ENCODE measurements around the gene ONECUT1.

The ONECUT1 gene

DNA sequence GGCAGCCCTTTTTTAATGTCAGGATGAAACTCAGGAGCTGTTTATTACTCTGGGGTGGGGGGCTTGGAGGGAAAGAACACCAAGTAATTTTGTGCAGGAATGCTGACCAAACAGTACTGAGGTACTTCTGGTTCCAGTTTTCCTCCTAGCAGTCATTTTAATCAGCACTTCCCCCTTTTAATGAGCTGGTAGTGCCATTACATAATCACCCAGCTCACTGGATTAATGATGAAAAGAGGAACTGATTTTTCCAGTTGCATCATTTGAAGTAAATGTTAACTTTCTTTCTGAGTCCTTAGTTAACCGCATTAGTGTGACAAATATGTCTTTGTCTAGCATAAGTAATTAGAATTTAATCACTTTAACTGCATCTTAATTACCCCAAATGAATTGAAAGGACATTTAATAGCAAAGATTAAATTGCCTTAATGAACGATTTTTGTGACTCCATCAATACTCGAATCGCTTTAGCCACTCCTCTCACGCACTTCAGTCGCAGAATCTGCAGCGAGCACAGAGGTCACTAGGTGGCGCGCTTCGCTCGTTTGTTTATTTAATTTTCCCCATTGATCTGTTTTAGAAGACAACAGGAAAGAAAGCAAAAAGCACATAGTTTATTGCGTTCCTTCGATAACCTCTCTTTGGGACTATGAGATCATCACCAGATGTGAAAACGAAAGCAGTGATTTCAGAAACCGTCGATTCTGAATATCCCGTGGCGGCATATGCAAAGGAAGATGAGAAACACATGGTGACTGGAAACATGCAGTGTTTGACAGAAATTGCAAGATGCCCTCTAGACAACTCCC is 9.8 kb downstream of the ONECUT1 start:
- peak; percentile 74 for DNase-seq

DNA sequence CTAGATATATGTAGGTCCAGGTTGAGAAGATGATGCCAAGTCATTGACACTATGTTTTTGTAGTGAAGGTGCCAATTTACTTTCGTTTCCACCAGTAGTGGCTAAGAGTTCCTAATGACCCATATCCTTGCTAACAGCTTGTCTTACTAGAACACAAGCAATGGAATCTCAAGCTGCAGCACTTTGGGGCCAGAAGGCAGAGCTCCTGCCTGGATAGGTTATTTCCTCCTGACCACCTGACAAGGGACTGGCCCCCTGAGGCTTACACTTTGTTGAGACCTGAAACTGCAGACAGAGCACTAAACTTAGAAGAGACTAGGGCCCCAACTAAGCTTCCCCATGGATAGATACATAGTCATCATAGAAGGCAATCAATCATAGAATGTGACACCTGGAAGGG is 11.7 kb downstream of the ONECUT1 start:
- no peak for DNase-seq

DNA sequence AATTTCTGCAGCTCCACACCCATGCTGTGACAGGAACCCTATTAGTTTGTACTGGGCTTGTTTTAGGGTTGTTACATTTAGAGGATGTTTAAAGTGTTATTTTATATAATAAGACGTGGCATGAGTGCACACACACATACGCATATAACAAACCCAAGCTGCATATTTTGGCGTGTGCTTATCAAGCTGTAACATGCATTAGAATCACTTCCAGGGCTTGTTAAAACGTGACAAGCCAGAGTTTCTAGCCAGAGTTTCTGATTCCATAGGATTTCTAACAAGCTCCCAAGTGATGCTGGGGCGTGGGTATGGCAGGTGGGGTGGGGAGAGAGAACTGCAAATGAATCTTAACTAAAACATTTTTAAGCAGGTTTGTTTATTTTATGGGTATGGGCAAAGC is 17.4 kb downstream of the ONECUT1 start:
- no peak for DNase-seq

DNA sequence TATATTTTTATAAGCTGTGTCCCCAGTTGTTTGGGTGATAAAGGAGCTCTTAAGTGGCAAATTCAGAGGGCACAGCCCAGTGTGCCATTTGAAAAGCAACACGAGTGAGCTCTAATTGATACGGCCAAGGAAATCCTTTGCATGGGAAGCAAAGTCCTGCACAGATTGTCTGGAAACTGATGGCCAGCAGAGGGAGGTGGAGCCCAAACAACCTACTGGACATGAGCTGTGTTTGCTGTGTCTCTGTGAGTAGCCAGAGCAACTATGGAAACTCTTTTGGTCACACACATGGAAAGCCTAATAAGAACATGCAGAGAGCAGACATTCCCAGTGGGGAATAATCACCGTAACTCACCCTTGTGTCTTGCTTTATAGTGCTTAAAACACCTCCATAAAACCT is 24.4 kb downstream of the ONECUT1 start:
- DNase-seq: no peak

DNA sequence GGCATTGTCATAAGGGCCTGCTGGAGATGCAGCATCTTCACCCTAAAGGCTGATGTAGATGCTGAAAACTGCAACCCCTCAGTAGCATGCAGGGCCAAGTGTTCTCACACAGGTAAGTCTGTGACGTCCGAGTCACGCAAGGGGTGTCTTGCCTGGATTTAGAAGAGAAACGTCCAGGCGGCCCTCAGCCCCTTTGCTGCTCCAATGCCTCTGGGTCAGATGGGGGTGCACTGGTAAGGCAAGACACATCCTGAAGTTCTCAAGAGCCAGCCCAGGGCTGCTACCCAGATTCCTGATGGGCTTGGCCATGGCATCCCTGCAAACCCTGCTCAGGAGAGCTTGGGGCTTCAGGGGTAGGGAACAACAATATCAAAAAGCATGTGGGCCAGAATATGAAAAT is 25.4 kb downstream of the ONECUT1 start:
- DNase-seq: no peak

DNA sequence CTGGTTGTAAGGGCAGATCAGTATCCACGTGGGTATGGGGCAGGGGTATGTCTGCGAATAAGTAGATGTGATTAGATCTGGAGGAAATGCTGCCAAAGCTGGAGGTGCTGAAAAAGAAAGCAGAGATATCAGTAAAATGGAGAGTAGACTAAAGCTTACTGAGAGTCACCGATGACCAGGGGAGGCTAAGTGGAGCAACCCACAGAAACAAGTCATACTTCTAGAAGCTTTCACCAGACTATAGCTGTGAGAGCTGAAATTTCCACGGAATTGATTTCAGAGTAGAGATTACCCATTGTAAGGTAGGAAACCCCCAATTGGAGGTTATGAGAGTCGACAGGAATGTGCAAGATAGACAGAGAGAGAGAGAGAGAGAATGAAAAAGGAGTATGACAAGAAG is 27.5 kb downstream of the ONECUT1 start:
- no peak for DNase-seq

DNA sequence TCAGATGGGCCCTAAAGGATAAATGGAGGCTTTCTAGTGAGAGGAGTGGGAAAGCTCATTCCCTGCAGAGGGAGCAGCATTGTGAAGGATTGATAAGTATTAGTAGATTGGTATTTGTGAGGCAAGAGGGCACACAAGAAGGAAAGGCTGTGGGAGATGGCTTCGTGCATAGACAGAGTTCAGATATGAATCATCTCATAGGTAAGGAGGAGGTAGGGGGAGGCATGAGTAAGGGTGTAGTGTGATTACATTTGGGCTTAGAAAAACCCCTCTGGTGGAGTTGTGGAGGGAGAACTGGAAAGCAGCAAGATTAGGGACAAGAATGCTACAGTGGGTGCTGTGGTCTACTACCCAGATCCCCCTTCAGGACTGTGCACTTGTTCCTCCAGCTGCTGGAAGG is 29.6 kb downstream of the ONECUT1 start:
- peak; percentile 9 for DNase-seq

DNA sequence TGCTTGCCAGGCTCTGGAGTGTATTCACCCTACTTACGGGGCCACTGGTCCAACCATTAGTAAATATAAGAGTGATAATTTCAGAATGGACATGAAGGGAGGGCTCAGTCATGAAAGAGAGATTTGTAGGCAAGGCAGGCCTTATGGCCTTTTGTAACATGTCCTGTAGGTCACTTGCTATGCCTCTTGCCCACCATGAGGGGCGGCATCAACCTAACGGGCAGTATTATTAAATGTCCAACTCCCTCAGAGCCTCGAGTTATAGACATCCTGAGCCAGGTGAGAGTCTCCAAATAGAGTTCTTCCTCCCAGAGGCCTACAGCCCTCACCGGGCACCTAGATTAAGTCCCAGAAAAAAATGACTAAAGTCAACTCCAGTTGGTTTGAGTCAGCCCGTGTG is 30.2 kb downstream of the ONECUT1 start:
- DNase-seq: no peak

DNA sequence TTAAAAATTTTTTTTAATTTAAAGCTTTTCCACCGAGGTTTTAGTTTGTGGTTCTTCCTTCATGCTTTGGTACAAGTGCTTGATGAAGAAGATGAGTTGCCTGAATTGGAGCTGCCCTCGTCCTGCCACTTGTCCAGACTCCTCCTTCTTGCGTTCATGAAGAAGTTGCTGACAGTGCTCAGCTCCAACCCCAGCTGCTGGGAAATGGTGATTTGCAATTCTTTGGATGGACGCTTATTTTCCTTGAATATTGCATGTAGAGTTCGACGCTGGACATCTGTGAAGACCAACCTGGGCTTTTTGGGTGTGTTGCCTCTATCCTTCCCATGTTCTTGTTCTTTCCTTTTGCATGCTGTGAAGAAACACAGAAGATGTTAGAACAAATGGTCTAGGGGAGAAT is 32.6 kb downstream of the ONECUT1 start:
- DNase-seq: no peak

DNA sequence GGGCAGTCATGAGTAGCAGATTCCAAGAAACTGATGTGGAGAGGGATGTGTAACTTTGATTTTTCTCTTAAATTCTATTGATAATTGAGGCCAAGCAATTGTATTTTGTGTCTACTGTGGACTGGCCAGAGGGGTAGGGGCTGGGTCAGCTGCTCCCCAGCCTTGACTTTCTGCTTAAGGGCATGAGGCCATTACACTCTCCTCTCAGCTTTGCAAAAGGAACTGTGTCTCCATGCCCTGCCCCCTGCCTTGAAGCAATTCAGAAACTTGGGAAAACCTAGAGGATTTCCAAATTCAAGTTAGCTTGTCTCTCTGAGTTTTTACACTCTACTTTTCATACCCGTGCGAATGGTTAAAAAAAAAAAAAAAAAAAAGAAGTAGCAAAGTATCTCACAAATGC is 38.6 kb downstream of the ONECUT1 start:
- no peak for DNase-seq

DNA sequence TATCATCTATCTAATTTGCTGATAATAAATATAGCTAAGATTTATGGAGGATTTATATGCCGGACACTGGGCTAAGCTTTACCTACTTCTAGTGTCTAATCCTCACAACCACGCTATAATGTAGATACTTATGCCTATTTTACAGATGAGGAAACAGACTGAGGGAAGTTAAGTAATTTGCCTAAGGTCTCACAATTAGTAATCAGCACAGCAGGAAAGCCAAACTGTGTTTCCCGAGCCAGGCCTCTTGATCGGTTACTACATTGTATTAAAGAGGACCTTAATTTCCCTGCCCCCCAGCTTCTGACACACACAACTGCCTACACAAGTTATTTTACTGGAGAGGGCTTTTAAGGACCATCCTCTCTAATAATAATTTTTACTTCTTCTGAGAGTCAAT is 40.9 kb downstream of the ONECUT1 start:
- no peak for DNase-seq

DNA sequence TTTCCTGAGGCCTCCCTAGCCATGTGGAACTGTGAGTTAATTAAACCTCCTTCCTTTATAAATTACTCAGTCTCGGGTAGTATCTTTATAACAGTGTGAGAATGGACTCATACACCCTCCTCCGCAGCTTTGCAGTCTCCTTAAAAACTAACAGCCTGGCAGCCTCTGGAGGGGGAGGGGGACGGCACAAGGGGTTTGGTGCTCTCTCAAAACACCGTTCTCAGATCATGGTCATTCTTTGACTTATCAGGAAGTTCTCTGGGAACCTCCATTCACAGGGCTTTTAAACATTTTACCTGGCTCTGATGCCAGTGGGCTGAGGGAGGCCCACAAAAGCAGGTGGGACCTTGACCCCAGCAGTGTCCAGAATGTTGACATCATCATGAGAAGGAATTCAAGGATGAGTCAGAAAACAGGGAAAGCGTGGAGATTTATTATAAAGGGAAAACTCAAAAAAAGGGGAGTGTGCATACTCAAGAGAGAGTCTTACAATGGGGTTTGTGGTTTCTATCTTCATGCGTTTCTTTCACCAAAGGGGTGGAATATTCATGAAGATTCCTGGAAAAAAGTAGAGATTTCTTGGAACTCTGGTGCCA is 43.9 kb downstream of the ONECUT1 start:
- DNase-seq: no peak

DNA sequence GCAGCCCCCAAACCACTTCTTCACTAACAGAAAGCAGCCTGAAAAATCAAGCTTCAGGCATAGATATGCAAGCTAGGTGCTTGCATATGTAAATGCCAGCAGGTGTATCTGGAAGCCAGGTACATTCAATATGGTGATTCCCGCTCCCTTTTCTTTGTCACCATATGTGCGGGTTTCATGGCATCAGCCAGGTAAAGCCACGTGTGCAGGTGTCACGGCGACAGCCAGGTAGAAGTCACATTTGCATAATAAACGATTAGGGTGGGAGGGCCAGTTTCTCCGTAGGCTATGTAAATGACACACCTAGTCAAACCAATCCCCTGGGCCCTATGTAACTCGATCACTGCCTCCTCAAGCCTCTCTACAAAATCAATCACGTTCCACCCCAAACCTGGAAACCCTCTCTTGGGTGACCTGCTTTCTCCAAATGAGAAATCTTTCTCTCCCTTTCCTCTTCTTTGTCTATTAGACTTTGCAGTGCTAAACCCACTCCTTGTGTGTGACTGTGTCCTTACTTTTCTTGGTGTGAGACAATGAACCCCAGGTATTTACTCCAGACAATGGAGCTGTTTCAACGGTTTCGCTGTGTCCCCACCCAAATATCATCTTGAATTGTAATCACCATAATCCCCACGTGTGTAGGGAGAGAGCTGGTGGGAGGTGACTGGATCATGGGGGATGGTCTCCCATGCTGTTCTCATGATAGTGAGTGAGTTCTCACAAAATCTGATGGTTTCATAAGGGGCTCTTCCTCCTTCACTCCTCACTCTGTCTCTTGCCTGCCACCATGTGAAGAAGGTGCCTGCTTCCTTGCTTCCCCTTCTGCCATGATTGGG is 44.6 kb downstream of the ONECUT1 start:
- DNase-seq: no peak

DNA sequence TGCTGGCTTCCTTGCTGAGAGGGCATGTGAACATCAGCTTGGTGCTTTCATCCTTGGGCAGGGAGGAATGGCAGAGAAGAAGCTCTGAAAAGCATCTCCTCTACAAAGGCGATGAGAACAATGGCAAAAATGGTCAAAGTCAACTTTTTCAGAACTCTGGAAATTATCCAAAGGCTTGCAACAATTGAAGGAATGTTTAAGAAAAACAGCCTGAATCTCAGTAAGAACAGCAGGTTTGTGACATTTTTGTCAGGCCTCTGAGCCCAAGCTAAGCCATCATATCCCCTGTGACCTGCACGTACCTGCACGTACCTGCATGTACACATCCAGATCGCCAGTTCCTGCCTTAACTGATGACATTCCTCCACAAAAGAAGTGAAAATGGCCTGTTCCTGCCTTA is 51.8 kb downstream of the ONECUT1 start:
- DNase-seq: no peak

DNA sequence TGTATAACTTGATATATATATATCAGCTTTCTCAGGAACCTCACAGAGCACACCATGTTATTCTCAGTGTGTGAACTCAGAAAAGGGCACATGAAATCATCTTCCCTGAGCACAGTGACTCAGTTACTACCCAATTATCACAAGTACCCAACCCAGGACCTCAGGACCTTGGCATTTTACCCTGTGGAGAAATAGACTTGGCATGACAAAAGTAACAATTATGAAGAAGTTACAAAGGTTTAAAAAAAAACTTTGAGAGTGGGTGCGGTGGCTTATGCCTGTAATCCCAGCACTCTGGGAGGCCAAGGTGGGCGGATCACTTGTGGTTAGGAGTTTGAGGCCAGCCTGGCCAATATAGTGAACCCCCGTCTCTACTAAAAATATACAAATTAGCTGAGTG is 52.4 kb downstream of the ONECUT1 start:
- no peak for DNase-seq

DNA sequence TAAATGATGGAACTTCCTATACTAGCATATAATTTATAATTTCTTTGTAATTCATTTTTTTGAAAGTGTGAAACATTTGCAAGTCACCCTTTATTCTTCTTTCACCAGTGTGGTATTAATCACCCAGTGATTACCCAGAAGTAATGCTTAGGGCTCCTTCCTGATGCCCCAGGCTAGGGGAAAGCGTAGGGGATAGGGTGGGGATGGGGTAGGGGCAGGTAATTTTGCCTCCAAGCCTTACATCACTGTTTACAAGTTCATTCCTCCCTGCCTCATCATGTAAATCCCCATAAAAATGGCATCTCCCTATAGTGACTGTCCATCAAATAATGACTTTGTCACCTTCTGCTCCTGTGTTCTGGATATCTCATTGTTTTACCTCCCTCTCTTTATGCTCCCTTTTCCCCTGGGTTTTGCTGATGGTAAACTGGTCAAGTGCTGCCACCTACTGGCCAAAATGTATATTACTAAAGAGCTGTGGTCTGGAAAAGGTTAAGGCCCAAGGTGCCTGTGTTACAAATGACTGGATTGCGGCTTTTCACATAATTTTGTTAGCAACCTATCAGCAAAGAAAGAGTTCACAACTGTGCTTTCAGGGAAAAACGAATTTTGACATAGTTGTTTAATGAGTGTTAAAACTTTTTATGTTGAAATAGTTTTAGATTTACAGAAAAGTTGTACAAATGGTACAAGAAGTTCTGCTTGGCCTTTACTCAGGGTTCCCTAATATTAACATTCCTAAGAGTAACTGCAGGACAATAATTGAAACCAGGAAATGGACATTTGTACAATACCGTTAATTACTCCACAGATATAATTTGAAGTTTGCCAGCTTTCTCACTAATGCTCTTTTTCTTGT is 54.7 kb downstream of the ONECUT1 start:
- peak; percentile 87 for DNase-seq

DNA sequence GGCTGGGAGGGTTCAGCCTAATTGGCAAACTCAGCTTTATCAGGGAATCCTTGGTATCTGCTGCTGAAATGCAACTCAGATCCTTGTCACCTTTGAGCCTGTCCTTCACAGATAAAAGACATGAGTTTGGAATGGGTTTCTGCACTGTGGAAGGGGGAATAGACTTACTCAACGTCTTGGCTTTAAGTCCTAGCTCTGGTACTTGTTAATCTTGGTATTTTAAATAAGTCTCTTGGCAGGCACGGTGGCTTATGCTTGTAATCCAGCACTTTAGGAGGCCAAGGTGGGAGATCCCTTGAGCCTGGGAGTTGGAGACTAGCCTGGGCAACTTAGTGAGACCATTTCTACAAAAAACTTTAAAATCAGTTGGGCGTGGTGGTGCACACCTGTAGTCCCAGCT is 55.8 kb downstream of the ONECUT1 start:
- DNase-seq: no peak

DNA sequence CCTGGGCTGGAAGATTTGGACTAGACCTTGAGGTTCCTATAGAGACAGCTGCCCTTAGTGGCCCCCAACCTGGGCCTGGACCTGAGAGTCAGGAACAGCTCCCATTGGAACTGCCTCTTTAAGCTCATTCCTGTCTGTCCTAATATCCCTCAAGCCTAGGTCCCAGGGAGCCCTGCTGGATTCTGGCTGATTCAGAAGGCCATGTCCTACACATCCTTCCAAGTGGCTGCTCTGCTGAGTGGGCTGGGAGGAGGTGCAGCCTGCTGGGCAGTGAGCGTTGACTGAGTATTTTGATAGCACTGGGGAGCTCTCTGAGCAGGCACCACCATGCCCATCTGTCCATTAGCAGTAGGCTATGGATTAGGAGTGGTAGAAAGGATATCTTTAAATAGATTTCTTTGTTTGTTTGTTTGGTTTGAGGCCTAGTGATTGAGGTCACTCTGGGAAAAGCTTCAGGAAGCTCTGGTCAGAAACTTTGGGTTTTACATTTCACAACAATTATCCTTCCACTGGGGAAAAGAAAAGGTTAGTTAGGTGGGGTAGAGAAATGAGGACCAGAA is 56.4 kb downstream of the ONECUT1 start:
- no peak for DNase-seq

DNA sequence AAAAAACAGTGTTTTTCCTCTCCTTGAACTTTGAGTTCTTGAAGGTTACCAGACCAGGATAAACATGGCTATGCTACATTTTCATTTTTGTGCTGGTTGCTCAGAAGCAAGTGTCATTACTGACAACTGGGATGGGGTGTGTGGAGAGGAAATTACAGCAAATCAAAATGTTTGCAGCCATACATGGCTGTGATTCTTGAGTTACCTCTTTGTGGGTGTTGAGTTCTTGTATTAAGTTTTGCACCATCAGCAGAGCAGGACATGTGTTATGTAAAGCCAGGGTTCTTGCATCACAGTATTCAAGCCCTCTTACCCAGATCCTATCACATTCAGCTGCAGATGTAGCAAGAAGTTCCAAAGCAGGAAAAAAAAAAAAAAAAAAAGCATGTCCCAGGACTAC is 57.0 kb downstream of the ONECUT1 start:
- DNase-seq: no peak

DNA sequence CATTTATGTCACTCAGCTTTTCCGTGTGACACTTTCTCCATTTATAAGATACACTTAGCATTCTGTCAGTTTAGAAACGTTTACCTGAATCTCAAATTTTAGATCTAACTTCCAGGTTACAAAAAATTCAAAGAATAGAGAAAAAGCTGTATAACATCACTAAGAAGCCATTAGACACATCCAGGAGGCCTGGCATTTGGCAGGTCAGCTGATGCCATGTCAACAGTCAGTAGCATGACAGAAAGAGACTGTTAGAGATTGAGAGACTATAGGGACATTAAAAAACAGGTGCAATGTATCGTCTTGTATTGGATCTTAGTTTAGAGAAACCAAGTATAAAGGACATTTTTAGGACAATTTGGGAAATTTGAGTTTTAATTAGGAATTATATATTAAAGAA is 57.6 kb downstream of the ONECUT1 start:
- no peak for DNase-seq

DNA sequence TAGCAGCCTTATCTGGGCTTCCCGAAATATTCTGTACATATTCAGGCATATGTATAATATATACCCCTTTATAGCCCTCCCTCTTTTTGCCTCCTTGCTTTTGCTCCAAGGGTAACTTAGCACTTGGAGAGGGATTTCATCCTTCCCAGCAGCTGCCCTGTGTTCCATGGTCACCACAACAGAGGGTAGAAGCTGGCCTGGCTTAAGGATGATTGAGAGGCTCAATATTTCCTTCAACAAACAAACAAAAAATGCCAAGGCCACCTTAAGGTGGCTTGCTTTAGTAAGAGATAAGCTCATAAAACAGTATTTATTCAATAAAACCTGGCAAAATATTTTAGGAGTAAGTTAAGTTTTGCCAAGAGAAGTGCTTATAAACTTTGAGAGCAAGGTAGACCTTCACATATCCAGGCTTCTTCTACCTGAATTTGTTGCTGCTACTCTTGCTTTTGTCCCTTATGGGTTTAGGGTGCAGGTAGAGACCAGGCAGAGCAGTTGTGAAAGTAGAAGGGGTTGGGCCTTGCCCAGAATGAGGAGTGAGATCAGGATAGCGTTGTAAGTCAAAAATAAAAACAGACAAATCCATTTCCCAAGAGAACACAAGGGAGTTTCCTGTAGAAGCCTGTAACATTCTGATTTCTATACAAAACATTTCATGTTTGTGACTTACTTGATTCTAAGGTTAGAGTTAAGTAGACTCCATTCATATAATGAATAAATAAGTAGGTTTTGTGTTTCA is 58.2 kb downstream of the ONECUT1 start:
- no peak for DNase-seq

DNA sequence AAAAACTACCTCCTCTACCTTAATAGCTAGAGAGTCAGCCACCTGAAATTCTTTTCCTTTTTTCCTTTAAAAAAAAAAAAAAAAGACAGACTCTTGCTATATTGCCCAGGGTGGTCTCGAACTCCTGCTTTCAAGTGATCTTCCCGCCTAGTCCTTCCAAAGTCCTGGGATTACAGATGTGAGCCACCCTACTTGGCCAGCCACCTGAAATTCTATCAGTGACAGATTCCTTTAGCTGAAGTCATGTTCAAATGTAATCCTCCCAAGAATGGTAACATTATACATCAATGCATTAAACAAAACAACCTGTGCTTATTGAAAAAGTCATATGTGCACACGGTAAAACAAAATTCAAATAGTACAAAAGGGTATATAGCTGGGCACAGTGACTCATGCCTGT is 59.1 kb downstream of the ONECUT1 start:
- no peak for DNase-seq
